ENCODE data around the gene EDC3.

DNA sequence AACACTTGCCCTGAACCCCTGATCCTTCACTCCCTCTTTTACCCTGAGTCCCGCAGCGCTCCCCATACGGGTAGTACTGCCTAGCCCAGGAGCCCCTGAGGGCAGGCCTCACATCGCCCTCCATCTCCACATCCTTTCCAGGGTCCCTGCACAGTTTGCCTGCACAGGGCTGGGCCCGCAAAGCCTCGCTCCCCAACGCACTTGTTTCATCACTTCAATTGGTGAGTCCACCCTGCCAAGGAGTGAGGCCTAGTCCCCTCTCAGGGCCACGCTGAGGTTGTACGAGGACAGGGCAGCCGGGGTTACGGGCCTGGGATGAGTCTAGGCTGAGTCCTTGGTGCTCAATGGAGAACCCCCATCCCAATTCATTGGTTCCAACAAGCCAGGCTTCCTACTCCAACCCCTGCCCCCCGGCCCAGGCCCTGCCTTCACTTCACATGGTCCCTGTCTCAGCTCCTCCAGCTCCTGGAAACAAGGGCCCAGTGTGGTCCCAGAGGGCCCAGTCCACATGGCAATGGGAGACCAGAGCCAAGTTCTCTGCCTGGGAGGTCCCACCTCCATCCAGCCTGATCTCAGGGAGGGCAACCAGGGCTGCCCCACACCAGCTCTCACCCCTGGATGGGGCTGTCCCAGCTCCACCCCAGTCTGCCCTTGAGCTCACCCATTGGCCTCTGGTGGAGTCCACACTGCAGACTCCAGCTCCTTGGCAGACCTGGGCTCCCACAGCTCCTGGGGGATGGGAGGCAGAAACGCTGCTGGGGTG lies 92.6 kb downstream of the EDC3 start:
- TF ChIP-seq, protein P1, sequence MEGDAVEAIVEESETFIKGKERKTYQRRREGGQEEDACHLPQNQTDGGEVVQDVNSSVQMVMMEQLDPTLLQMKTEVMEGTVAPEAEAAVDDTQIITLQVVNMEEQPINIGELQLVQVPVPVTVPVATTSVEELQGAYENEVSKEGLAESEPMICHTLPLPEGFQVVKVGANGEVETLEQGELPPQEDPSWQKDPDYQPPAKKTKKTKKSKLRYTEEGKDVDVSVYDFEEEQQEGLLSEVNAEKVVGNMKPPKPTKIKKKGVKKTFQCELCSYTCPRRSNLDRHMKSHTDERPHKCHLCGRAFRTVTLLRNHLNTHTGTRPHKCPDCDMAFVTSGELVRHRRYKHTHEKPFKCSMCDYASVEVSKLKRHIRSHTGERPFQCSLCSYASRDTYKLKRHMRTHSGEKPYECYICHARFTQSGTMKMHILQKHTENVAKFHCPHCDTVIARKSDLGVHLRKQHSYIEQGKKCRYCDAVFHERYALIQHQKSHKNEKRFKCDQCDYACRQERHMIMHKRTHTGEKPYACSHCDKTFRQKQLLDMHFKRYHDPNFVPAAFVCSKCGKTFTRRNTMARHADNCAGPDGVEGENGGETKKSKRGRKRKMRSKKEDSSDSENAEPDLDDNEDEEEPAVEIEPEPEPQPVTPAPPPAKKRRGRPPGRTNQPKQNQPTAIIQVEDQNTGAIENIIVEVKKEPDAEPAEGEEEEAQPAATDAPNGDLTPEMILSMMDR (IDR thresholded peaks at IDR 0.05): no peak
- no peak for TF ChIP-seq ZFX (IDR thresholded peaks at IDR 0.05; ENCODE audit: borderline replicate concordance)

Data from 22Rv1 (cell line).